ENCODE data around the gene CYP2E1.
"Not testable (repeated sequence)": the region's sequence is repeated elsewhere in the genome, so short reads cannot be mapped to it uniquely, and the experiment has no call there.

Gene CYP2E1

DNA sequence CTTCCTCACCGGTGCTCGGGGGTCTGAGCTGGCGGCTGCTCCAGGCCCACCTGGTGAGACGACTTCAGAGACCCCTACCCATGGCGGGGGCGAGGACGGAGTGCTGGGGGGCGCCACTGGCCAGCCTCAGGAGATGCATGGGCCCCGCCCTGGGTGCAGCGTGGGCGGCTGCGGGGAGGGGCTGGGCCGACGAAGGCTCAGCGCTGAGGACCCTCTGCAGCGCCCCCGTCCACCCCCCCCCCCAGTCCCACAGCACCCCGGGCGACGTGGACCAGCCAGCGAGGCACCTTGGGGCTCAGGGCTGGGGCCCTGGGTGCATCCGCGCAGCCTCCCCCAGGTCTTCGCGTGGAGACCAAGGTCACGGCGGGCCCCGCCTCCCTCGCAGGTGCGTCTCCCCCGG is 49.9 kb downstream of the CYP2E1 start:
- not testable (repeated sequence) for FAIRE-seq
